SKM-1 treated with dmso at 0.1 percent for 144 hours (cell line): Measurements from ENCODE around the gene IQCC.

ENCODE experiments used
- DNase-seq: peaks from one replicate; lab custom pipeline; 2025; ENCODE audit not compliant: unreplicated experiment; lab: John Stamatoyannopoulos, UW

The IQCC gene

GRCh38 chr1:32255072-32256071 is 49.9 kb downstream of the IQCC start:
- DNase-seq: no peak

GRCh38 chr1:32256473-32257226 is 51.2 kb downstream of the IQCC start:
- DNase-seq: no peak

- DNase-seq: no peak
Observed at GRCh38 chr1:32257227-32257508, 51.7 kb downstream of the IQCC start.
